NOMO-1 treated with DMSO at 0.1 percent for 48 hours (cell line): ENCODE results near the gene KLC1.
A peak's percentile ranks its signal among the peaks of the same experiment; 100 is the strongest.

ENCODE experiments used
- DNase-seq: peaks from one replicate; lab custom pipeline; 2025; ENCODE audit not compliant: unreplicated experiment; lab: John Stamatoyannopoulos, UW

Gene KLC1

DNA sequence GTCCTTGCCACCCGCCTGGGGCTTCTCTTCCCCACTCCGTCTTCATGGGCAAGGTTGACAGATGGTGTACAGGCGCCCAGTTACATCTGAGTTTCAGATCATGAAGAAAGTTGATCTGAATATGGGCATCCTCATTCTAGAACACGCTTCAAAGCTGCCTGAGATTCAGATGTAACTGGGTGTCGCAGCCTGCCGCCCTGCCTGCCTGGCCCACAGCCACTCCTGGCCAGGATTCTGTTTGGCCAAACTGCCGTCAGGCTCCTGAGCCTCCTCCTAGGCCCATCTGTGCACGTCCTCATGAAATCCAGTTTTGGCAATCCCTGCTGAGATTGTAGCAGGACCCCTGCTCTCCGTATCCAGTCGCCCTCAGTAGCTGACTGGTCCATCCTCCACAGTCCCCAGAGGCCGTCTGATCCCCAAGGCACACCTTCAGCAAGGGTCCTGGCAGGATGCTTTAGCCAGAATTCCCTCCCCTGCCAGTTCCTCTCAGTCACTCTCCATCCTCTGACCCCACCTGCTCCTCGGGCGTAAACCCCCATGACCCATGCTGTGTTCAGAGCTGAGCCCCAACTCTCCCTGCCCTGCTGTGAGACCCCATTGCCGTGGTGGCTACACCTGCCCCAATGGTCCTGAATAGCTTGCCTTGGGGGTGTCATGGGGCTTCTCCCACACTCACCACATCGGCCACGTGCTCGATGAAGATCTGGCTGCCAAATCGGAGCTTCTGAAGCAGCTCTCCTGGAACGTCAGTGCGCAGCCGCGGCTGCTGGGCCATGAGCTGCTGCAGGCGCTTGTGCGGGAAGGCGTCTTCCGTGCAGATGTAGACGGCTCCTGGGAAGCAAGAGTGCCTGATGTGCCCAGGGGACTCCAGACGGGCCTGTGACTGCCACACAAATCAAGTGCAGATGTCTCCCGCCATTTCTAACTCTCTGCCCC is 73.8 kb downstream of the KLC1 start:
- DNase-seq, result no peak

- no peak for DNase-seq
Measured at GRCh38 chr14:103703433-103704385, 74.7 kb downstream of the KLC1 start.

DNA sequence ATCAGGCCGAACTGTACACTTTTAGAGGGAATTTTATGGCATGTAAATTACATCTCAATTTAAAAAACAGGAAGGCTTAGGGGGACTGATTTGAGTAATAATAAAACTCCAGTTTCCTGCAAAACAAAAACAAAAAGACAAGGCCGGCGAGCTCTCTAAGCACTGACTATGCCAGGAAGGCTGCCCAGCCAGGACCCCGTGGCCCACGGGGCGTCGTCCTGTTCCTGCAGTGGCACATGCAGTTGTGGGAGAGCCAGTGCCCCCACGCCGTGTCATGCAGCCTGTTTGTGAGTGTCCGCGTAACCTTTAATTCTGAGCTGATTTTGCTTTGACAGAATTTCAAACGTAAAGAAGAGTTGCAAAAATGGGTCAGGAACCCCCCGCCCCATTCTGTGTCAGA is 75.7 kb downstream of the KLC1 start:
- DNase-seq, result no peak

- no peak for DNase-seq
Measured at GRCh38 chr14:103705118-103705503, 76.1 kb downstream of the KLC1 start.

DNA sequence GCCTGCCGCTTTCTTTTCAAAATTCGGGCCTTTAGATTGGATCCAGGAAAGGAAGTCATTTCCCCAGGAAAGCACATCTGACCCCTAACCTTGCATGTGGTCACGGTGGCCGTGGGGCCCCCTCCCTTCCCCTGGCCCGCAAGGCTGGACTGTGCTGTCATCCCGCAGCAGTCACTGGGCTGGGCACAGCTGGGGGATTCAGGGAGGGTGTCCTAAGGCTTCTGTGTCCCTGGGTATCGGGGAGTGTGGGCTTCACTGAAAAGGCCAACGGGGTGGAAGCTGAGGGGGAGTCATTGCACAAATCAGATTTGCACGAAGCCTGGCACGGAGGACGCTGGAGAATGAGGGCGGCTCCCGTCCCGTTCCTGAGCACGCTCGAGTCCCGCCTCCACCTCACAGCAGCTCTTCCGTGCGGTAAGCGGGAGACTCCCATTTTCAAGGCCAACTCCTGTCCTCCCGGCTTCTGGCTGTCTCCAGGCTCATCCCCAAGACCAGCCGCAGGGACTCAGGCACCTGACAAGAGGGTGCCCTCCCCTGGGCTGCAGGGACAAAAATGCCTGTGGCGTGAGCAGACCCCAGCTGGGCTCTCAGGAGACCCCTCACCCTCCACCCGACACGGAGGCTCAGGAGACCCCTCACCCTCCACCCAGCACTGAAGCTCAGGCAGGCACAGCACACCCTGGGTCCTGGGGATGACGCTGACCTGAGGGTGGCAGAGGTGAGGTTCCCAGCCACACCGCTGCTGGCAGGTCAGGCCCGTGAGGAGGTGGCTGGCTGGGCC is 76.7 kb downstream of the KLC1 start:
- DNase-seq, result no peak

DNA sequence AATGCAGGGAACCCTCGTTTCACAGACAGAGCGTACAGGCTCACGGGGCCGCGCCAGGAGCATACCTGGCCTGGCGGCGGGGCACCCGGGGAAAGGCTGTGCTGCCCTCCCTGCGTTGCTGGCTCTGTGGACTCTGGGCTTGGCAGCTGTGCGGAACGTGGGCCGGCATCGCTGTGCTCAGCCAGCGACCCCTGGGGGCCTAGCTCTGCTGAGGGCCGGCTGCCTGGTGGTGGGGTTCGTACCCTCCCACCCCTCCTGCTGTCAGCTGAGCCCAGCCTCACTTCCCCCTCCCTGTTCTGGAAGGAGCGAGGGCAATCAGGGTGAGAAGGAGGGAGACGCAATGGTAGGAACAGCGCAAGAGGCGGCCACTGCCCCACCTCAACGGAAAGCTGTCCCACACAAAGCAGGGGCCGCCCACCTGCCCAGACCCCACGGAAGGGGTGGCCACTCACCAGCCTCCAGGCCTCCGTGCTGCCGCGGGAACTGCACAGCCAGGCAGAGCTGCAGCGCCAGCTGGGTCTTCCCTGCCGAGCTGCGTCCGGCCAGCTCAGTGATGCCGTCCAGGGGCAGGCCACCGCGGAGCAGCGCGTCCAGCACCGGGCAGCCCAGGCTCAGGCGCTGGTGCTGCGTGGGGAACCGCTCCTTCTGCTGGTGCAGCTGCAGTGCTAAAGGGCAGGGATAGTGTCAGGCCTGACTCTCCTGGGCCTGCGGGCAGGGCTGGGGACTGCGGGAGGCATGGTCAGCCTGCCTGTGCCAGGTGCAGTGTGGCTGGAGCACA is 77.7 kb downstream of the KLC1 start:
- no peak for DNase-seq

DNA sequence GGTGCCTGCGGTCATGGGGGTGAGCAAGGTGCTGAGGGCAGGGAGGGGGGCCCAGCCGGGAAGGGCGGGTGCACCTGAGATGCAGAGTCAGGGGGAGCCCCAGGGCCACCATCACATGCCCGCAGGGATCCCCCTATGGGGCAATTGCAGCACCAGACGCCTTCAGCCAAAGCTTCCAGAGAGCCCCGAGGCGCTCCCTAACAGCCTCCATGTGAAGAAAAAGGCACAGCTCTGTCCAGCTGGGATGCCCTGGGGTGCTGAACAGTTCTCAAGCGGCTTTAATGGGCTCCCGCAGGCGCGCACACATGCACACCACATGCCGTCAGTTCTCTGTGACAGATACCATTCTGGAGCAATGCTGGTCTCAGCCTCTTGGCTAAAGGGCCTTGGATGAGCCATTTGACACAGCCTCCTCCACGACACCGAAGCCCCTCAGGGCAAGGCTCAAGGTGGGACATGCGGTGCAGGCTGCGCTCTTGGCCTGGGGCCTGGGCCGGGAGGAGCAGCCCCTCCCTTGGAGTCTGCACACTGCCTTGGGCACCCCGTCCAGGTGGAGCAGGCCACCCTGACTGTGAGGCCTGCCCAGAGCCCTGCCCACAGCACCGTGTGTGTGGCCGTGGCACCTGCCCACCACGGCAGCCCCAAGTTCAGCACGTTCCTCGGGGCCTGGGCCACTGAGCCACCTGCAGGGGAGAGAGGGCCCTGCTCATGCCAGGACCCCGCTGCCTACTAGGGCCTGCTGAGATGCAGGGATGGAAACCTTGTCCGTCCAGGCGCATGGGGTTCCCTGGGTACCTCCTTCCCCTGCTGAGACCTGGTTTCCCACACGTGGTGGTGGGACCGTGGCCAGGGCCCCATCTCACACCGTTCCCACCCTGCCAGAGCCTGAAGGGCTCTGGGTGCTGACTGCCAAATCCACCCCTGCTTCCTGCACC is 78.6 kb downstream of the KLC1 start:
- DNase-seq, result no peak

GRCh38 chr14:103708750-103709187 is 79.8 kb downstream of the KLC1 start:
- no peak for DNase-seq

DNA sequence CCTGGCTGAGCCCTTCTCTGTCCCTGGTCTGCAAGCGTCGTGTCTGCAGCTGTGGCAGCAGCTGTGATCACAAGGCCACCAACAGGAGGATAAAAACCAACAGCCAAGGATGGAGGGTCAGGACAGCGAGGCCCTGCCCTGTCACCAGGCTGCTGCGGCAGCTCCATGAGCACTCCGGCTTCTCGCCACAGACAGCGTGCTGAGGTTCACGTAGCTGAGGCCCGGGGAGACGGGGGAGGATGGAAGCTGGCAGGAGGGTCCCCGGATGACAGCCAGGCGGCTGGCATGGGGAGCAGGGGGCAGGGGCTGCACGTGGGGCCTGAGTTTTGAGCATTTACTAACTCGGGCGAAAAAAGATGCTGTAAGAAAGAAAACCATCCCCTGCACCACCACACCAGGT is 80.8 kb downstream of the KLC1 start:
- DNase-seq, result no peak

- DNase-seq, result no peak
Measured at GRCh38 chr14:103710771-103711377, 81.9 kb downstream of the KLC1 start.

DNA sequence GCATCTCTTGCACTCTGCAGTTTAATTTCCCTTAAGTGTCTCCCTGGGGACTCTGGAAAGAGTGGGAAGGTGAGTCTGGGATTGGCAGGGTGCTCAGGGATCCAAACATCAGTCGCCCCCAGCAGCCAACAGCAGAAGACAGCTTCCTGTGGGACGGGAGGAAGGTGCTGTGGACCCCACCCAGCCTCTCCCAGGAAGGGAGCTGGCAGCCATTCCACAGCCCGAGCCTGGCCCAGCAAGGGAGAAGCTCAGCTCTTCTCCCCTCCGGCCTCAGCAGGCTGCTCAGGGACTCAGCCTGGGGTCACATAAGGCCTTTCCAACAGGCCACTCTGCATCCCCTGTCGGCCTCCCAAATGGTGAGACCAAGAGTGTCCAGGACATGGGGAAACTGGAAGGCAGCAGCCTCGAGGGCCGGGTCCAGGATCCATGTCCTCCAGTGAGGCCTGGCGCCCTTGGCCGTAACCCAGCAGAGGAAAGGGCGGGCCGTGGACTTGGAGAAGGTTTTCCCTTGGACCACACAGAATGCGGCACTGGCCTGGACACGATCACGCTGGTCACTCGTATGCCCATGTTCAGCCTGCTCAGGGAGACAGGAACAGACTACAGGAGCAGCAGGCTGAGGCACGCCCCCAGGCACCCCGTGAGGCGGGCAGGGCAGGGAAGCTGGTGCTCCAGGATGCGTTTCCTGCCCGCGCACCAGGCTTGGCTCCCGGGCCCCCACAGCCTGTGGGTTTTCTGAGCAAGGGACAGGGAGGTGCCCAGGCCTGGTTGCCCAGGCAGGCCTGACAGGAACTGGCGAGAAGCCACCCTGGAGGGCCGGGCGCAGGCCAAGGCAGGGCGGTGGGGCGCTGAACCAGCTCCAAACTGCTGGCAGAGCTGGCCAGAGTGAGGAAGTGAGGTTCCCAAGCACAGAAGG is 82.8 kb downstream of the KLC1 start:
- DNase-seq, result no peak

DNA sequence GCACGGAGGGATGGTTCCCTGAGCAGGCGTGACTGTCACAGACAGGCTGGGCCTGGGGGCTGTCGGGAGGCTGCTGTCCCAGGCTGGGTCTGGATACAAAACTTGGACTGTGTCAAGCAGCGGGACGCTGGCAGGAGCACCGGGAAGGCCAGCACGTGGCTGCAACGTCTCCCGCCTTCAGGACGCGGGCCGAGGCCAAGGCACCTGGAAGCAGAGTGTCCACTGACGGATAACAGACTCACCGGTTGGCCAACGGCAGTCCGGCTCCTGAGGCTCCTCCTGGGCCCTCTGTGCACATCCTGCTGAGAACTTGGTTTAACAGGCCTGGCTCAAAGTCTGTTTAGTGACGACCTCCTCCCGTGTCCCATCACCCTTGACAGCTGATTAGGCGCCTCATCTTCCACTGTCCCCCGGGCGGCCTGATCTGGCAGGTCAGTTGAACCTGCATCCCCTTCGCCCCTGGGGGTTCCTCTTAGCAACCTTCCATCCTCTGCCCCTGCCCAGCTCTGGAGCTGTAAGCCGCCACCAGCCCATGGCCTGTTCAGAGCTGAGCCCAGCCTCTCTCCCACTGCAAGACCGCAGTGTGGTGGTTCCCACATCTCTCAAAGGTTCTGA is 83.7 kb downstream of the KLC1 start:
- DNase-seq, result no peak

DNA sequence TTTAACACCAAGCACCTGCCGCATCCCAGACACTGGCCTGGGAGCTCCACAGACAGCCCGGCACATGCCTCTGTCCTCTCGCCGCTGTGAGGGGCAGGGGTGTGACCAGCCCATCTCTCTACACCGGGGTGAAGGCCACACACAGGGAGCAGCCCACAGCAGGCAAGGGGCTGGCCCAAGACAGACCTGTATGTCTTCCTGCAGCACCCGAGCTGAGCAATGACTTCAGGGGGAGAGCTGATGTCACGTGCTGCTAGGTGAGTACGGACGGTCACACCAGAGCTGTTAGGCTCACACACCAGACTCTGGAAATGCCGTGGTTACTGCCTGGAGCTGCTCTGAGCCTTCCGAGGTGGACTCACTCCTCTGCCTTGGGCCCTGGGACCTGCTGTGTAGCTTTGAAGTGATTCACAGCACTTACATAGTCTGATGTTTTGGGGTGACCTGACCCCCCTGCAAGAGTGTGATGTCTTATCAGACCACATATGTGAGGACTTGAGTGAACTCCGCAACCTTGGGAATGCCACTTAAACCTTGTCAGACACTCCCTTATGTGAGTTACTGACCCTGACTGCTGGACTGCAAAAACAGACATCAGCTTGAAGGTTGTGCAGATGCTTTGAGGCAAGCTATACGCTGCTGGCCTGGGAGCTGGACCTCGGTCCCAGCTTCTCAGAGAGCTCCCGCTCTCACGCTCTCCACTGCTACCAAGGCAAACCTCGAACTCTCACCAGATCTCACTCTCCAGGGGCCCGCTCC is 84.5 kb downstream of the KLC1 start:
- DNase-seq, result no peak

GRCh38 chr14:103714063-103714724 is 85.2 kb downstream of the KLC1 start:
- DNase-seq, result no peak

DNA sequence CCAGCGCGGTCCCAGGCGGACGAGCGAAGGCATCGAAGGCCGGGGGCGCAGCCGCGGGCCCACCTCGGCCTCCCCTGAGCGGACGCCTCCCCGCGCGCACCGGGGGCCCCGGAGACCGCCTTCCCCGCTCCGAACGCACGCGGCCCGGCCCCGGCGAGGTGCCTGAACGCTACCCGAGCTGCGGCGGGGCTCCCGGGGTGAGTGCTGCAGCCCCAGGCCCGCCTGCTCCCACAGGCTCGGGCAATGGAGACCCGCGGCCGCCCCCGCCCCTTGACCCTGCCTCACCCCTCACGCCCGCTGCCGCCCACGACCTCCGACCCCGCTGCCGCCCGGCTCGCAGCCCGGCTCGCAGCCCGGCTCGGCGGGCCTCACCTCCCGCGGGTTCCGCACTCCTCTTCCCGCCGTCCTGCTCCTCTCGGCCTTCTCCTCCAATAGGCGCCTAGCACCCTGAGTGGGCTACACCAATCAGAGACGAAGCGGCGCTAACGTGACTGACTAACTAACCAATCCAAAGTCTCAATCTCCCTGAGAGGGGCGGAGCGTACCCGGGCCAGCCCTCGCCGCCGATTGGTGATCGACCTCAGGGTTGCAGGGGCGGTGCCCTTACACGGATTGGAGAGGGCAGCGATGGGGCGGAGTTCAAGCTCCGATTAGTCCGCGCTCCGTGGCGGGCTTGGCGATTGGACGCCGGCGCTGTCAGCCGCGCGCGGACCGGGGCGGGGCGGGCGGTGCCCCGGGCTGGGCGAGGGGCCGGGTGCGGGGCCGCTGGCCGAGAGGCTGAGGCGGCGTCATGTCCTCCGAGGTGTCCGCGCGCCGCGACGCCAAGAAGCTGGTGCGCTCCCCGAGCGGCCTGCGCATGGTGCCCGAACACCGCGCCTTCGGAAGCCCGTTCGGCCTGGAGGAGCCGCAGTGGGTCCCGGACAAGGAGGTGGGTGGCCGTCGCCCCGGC is 86.3 kb downstream of the KLC1 start, which contains the start of the genes XRCC3 and ZFYVE21:
XRCC3 (minus strand) TSS at position 400 of the 949 bp plus-strand sequence. CDS start 4,364 bp downstream, outside the sequence.
ZFYVE21 (plus strand) TSS at position 759 of the 949 bp plus-strand sequence; CDS start at position 791, 32 bp downstream.
- DNase-seq, result peak; percentile 99
